Stomach (tissue), 4 donors: ENCODE measurements around the gene SPACA9.

Source experiments
- POLR2AphosphoS5 ChIP-seq, 3 donors: sonication (generic); formaldehyde crosslinking; IDR thresholded peaks; one replicate each; pipeline ENCODE4 v1.6.1; 2016; ENCODE audit warnings: antibody characterized with exemption in 3 of 3
- TF ChIP-seq, protein P1 (sequence below), 7 experiments: fragments of 450-650 bp in 4 of 7; fragments of 200-600 bp in 3 of 7; sonication (generic) in 3 of 7; IDR thresholded peaks; one replicate each; pipeline ENCODE4 v1.5.1; 2016 to 2019; ENCODE audit warnings: antibody characterized with exemption in 7 of 7, control low read depth in 2 of 7, mild to moderate bottlenecking in 1 of 7

DNA sequence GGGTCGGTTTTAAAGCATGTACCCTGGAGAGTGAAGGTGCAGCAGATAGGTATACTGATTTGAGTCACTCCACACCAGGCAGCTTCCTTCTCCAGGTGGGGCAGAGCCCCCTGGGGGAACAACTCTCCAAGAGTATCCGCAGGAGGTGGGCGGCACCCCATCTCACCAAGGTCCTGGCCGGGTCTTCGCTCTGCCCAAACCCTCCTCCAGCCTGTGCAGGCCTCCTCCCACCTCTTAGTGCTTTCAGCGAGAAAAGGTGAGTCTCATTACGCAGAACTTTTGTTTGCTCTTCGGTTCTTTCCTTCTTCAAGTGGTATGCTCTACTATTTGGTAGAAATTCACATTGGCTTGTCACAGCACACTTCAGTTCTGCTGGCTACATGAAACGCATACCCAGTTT, 13.7 kb downstream of the SPACA9 start:
- TF ChIP-seq, protein P1, sequence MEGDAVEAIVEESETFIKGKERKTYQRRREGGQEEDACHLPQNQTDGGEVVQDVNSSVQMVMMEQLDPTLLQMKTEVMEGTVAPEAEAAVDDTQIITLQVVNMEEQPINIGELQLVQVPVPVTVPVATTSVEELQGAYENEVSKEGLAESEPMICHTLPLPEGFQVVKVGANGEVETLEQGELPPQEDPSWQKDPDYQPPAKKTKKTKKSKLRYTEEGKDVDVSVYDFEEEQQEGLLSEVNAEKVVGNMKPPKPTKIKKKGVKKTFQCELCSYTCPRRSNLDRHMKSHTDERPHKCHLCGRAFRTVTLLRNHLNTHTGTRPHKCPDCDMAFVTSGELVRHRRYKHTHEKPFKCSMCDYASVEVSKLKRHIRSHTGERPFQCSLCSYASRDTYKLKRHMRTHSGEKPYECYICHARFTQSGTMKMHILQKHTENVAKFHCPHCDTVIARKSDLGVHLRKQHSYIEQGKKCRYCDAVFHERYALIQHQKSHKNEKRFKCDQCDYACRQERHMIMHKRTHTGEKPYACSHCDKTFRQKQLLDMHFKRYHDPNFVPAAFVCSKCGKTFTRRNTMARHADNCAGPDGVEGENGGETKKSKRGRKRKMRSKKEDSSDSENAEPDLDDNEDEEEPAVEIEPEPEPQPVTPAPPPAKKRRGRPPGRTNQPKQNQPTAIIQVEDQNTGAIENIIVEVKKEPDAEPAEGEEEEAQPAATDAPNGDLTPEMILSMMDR (IDR thresholded peaks at IDR 0.05) = no peak
- TF ChIP-seq POLR2AphosphoS5 (IDR thresholded peaks at IDR 0.05) = no peak
